ENCODE measurements around the gene ZFYVE21.

The ZFYVE21 gene

DNA sequence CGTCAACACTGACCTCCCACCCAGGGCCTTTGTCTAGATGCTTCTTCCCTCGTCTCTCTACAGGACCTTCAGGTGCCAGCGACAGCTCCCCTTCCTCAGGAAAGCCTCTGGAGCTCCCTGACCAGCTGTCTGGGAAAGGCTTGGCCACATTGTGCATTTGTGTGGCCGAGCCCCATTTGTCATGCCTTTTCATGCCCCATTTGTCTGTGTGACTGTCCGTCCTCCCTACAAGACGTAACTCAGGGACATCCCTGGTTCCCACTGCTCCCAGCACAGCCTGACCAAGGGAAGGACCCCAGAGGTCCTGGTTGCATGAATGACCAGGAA lies 23.8 kb downstream of the ZFYVE21 start:
- no peak for DNase-seq

DNA sequence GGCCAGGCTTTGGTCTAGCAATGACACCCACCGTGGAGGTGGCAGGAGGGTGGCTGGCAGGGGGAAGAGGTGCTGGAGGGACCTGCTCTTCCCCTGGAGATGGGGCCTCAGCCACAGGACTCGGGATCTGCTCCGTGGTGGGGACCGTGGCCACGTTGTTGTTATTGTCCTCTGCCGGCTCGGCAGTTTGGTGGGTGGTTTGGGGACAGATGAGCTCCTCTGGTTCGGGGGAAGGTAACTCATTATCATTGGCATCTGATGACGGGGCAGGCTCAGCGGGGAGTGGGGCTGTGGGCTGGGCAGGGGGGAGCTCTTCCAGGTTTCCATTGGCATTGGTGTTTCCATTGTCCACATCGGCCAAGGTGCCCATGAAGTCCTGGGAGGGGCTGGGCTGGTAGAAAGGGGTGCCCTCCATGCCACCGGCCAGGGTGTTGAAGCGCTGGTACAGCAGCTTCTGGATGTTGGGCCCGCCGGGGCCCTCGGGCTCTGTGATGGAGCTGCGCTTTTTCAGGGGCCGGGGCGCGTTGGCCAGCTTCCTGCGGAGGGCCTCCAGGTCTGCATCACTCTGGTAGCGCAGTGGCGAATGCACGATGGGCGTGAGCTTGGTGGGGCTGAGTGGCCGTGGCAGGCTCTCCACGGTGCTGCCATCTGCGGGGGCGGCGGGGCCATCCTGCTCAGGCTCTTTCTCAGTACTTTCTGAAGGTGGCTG lies 24.3 kb downstream of the ZFYVE21 start:
- no peak for DNase-seq

- DNase-seq: peak; percentile 55
These were observed 25.5 kb downstream of the ZFYVE21 start for GRCh38 chr14:103740991-103741689.

- DNase-seq: no peak
These were observed 26.3 kb downstream of the ZFYVE21 start for GRCh38 chr14:103741876-103742275.

DNA sequence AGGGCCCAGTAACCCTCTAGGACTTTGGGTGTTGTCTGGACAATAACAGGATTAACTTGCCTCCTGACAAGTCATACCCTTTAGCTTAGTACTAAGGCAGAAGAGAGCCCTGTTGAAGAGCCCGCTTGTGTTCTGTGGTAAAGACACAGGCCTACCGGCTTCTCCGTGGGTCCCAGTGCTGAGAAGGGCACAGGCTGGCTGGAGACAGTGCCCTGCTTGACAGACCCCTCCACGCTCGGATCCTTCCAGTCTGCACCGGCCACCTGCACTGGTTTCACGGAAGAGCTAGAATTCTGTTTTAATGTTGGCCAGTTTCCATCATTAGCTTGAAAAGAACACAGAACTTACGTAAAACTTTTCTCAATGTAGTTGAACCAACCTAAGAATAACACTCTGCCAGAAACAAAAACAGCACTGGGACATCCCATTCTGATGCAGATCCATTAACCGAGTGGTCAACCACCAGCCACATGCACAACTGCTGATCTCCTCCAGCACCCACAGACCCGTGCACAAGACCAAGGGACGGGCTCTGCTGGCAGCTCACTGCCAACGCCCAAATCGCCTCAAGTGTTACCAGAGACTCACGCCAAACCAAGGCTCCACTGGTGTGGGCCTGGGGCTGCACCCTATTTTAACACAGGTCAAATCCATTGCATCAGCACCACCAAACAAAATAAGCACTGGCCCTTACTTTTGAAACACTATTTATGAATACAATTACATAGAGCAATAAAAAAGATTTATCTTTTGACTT lies 27.1 kb downstream of the ZFYVE21 start:
- DNase-seq: no peak

- DNase-seq: no peak
These were observed 28.1 kb downstream of the ZFYVE21 start for GRCh38 chr14:103743691-103744090.

DNA sequence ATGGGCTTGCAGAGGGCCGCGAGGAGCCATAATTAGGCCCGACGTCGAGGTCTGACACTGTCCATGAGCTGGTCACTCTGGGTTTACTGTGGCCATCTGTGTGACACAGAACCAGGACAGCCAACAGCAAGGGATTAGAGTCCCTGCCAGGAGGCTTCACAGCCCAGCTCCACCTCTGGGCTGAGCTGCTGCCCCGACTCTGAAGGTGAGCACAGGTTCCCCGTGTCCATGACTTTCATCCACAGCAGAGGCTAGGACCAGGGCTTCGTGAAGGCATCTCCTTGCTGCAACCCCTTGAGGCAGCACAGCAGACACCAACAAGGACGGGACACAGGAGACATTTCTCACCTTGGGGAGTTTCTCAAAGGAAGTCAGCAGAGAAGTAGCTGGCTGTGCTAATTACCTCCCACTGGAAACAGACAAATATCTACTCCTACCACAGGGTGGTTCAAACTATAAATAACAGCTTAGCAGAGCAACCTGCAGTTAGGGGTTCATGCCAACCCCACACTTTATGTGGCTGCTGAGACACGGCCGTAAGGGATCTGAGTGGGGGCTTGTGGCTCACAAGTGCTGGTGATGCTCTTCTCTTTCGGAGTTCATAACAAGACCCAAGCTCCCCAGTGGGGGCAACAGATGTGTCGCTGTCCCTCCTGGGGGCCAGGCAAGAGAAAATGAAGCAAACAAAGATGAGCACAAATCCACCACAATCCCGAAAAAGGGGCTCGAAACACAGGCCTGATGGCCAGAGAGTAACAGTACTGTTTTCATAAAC lies 29.2 kb downstream of the ZFYVE21 start:
- no peak for DNase-seq

- no peak for DNase-seq
These were observed 29.8 kb downstream of the ZFYVE21 start for GRCh38 chr14:103745424-103745823.

DNA sequence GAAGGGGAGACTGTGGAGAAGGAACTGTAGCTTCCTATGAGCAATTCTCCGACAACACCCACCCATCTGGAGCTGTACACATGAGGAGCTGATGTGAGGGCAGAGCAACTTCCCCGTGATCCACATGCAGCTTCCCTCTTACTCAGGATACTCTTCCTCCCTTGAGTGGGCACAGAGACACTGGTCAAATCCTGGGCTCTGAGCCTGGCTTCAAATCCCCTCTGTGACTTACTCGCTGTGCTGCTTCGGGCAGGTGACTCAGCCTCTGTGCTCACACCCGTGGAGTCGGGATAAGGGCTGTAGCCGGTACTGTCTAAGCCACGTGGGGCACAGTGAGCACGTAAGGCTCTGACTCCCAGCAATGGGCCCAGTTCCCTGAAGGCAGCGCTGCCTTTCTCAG lies 31.1 kb downstream of the ZFYVE21 start:
- DNase-seq: peak; percentile 39

GRCh38 chr14:103748534-103748857 lies 32.9 kb downstream of the ZFYVE21 start:
- DNase-seq: no peak

GRCh38 chr14:103749452-103749851 lies 33.8 kb downstream of the ZFYVE21 start:
- peak; percentile 21 for DNase-seq

GRCh38 chr14:103749860-103750259 lies 34.2 kb downstream of the ZFYVE21 start:
- no peak for DNase-seq

GRCh38 chr14:103753774-103754173 lies 38.2 kb downstream of the ZFYVE21 start:
- no peak for DNase-seq

GRCh38 chr14:103755060-103755459 lies 39.5 kb downstream of the ZFYVE21 start:
- no peak for DNase-seq

DNA sequence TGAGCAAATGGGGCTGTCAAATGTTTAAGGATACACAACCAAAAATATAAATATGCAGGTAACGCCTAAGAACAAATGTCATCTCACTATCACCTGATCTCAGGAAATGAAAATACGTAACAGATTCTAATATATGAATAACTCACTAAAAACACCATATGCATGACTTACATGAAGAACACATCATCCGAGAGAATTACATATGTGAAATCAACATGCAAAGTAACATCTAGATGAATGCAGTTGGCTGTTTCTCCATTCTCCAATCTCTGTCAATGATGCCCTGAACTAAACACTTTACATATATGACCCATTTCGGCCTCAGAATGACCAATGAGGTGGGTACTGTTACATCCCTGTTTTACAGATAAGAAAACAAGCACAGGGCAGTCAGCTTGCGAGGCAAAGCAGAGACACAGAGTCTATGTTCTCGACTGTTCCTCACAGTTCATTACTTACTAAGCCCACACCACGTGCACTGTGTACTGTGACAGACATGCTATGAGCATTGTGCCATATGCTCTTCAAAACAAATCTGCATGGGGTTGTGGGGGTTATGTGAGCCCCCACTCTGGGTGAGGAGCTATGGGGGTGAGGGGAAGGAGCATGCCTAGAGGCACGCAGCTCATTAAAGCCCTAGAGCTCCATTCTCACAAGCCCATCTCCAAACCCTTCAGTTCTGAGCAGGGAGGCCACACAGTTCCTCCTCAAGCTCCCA lies 42.6 kb downstream of the ZFYVE21 start:
- DNase-seq: no peak

DNA sequence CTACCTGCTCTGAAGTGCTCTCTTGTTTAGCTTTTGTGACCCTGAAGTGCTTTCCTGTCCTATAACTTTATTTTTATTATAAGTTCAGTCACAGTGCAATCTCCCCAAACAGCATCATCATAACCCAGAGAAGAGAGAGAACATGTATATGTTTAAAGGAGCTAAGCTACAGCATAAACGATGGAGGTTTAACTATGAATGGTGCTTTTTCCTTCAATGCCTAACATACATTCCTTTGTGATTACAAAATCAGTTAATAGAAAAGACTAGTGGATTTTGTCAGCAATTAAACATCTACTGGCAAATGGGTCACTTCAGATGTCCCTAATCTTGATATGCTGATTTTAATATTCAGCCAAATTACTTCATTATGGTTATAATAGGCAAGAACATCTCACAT lies 46.4 kb downstream of the ZFYVE21 start:
- peak; percentile 26 for DNase-seq

DNA sequence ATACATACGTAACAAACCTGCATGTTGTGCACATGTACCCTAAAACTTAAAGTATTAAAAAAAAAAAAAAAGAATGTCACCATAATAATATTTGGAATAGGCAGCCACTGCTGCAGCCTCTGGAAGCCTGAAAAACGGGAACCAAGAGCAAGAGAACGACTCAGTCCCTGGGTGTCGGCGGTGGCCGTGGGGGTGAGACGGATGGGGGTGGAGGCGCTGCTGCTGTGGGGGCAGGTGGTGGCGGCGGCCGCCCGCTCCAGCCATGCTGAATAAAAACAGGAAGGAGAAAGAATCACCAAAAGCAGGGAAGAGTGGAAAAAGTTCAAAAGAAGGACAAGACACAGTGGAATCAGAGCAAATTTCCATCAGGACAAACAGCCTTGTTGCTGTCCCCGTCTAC lies 46.9 kb downstream of the ZFYVE21 start:
- DNase-seq: no peak

DNA sequence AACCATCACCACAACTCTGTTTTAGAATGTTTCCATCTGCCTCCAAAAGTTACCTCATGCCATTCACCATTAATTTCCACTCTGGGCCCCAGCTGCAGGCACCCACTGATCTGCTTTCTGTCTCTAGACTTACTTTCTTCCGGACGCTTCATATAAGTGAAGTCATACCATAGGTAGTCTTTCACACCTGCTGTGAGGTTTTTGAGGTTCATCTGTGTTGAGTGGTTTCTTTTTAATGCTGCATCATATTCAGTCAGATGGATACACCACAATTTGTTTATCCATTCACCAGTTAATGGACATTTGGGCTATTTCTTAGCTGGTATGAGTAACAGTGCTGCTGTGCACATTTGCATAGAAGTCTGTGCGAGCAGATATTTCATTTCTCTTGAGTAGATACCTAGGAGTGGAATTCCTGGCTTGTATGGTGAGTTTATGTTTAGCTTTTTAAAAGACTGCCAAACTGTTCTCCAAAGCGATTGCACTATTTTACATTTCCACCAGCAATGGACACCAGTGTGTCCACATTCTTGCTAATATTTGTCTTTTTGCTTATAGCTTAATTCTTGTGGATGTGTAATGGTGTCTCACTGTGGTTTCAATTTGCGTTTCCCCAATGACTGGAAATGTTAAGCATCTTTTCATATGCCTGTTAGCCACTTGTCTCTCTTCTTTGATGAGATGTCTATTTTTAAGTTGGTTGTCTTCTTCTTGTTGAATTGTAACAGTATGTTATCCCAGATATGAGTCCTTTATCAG lies 48.3 kb downstream of the ZFYVE21 start:
- no peak for DNase-seq

DNA sequence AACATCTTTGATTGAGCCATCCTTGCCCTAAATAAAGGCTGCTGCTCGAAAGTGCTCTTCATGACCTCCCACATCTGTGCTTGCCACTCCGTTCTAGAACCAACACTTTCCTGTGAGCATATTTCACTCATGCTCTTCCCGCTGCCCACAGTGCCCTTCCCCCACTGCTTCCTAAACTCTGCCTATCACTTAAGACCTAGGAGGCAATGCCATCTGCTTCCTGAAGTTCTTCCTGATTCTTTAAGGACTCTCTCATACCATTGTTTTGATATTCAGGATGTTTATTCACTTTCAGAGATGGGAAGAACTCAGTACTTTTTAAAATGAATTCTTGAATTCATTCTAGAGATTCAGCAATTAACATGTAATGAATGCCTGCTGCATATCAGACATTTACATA lies 49.9 kb downstream of the ZFYVE21 start:
- no peak for DNase-seq

- no peak for DNase-seq
These were observed 51.8 kb downstream of the ZFYVE21 start for GRCh38 chr14:103767336-103767894.

- DNase-seq: no peak
These were observed 54.9 kb downstream of the ZFYVE21 start for GRCh38 chr14:103770500-103770899.

DNA sequence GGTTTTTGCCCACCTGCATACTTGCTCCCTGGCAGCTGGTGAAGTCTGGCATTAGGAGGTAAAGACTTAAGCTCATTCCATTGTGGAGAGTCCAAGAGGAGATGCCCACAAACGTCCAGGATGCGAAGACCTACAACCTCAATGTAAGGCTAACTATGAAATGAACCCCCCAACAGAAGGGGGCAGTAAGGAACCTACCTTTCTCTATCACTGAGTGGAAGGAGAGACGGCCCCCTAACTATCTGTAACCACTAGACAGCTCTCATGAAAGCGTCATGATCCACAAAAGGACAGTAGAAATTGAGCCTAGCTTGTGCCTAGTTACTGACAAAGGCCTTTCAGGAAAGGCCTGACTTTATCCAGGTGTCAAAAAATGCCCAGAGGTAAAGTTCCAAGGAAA lies 55.3 kb downstream of the ZFYVE21 start:
- no peak for DNase-seq
